H1 (cell line): ENCODE data around the gene MTCH1. TPM values are rescaled to one million over a fixed set of nuclear protein-coding genes. Genes with fewer than 3 reads are reported as not detected.
A peak's percentile ranks its signal among the peaks of the same experiment; 100 is the strongest.

ENCODE experiments used
- CTCF ChIA-PET: fragments of 300-600 bp; sonication (Branson Sonifier 250); formaldehyde crosslinking; loops from one replicate; lab custom pipeline; 2021; ENCODE audit not compliant: partially characterized antibody; lab: Charles Lee
- POLR2A ChIA-PET: fragments of 300-600 bp; sonication (Branson Sonifier 250); formaldehyde crosslinking; loops from one replicate; lab custom pipeline; 2021; ENCODE audit warnings: inconsistent platforms; ENCODE audit not compliant: partially characterized antibody; lab: Charles Lee
- DNase-seq, 2 experiments: peaks; one replicate each; pipeline versions ENCODE4 v3.0.0 to v3.0.0-alpha.2; 2010 to 2022; ENCODE audit warnings: low spot score in 2 of 2, low read depth in 1 of 2, mixed read lengths in 1 of 2
- FAIRE-seq: peaks from 2 replicates; lab custom pipeline; 2011; peaks lifted over from hg19 to GRCh38; lab: Jason Lieb, UNC
- H2AFZ ChIP-seq: 2 replicates; pipeline ENCODE4 v1.8.1; 2012; ENCODE audit warnings: low read length, inconsistent platforms
- H2AK5ac ChIP-seq: 2 replicates; pipeline ENCODE4 v1.6.1; 2013; ENCODE audit warnings: low read depth, low read length
- H2BK120ac ChIP-seq: replicated peaks from 2 replicates; pipeline ENCODE3; 2013; ENCODE audit warnings: low read depth, low read length, inconsistent platforms
- H2BK12ac ChIP-seq: 2 replicates; pipeline ENCODE4 v1.6.1; 2013; ENCODE audit warnings: low read depth, low read length
- H2BK15ac ChIP-seq: 2 replicates; pipeline ENCODE4 v1.6.1; 2013; ENCODE audit warnings: low read length
- H2BK20ac ChIP-seq: 2 replicates; pipeline ENCODE4 v1.6.1; 2013; ENCODE audit warnings: low read length
- H2BK5ac ChIP-seq: 2 replicates; pipeline ENCODE4 v1.6.1; 2013; ENCODE audit warnings: low read depth, low read length
- H3K14ac ChIP-seq: 2 replicates; pipeline ENCODE4 v1.6.1; 2013; ENCODE audit warnings: inconsistent platforms; ENCODE audit not compliant: insufficient read length
- H3K18ac ChIP-seq: 2 replicates; pipeline ENCODE4 v1.6.1; 2013; ENCODE audit warnings: low read length; ENCODE audit errors: extremely low read depth
- H3K23ac ChIP-seq: 2 replicates; pipeline ENCODE4 v1.6.1; 2013; ENCODE audit warnings: inconsistent platforms; ENCODE audit not compliant: insufficient read length
- H3K23me2 ChIP-seq: 2 replicates; pipeline ENCODE4 v1.6.1; 2013; ENCODE audit warnings: low read depth, low read length
- H3K27ac ChIP-seq: 2 replicates; pipeline ENCODE4 v1.6.1; 2011; ENCODE audit warnings: low read depth, low read length, inconsistent platforms
- H3K27me3 ChIP-seq, 4 experiments: replicated peaks in 1 of 4; 1 replicate in 1 of 4; 2 replicates in 3 of 4; pipeline versions ENCODE4 v1.6.1 to v1.8.1; 2011 to 2013; ENCODE audit warnings: low read length in 3 of 4, mild to moderate bottlenecking in 3 of 4, inconsistent platforms in 2 of 4, mixed read lengths in 2 of 4, moderate library complexity in 1 of 4; ENCODE audit not compliant: control insufficient read depth in 3 of 4, insufficient read depth in 3 of 4; ENCODE audit errors: extremely low read depth in 1 of 4
- H3K36me3 ChIP-seq, 4 experiments: 2 replicates each; pipeline versions ENCODE4 v1.6.1 to v1.8.1; 2011 to 2013; ENCODE audit warnings: mild to moderate bottlenecking in 4 of 4, low read length in 3 of 4, moderate library complexity in 2 of 4, control low read depth in 1 of 4, inconsistent platforms in 1 of 4; ENCODE audit not compliant: insufficient read depth in 4 of 4, control insufficient read depth in 2 of 4
- H3K4ac ChIP-seq: replicated peaks from 2 replicates; pipeline ENCODE3; 2013; ENCODE audit warnings: low read length, low read depth, mixed read lengths, inconsistent platforms; ENCODE audit not compliant: insufficient read length
- H3K4me1 ChIP-seq, 4 experiments: replicated peaks in 1 of 4; 1 replicate in 1 of 4; 2 replicates in 3 of 4; pipeline versions ENCODE4 v1.6.1 to v1.8.1; 2011 to 2013; ENCODE audit warnings: low read length in 3 of 4, inconsistent platforms in 2 of 4, mixed read lengths in 1 of 4; ENCODE audit not compliant: insufficient read depth in 4 of 4, control insufficient read depth in 3 of 4
- H3K4me2 ChIP-seq, 2 experiments: 2 replicates each; pipeline versions ENCODE4 v1.6.1 to v1.8.1; 2011 to 2013; ENCODE audit warnings: low read depth in 2 of 2, low read length in 2 of 2, control low read depth in 1 of 2, inconsistent platforms in 1 of 2, mild to moderate bottlenecking in 1 of 2; ENCODE audit not compliant: insufficient read depth in 1 of 2
- H3K4me3 ChIP-seq, 4 experiments: fragments of 200-600, 300-600 bp in 1 of 4; sonication (generic), shearing (Covaris generic), sonication (Bioruptor Twin) in 1 of 4; 2 replicates each; pipeline versions ENCODE4 v1.5.1 to v1.8.1; 2011 to 2016; ENCODE audit warnings: low read length in 4 of 4, low read depth in 3 of 4, control low read depth in 2 of 4, inconsistent platforms in 2 of 4, mild to moderate bottlenecking in 2 of 4, mixed read lengths in 1 of 4, moderate library complexity in 1 of 4; ENCODE audit not compliant: insufficient read depth in 2 of 4; ENCODE audit errors: extremely low read depth in 1 of 4
- H3K56ac ChIP-seq: replicated peaks from 2 replicates; pipeline ENCODE3; 2013; ENCODE audit warnings: low read depth, mild to moderate bottlenecking, mixed read lengths, low read length, inconsistent platforms; ENCODE audit not compliant: insufficient read length
- H3K79me1 ChIP-seq: 2 replicates; pipeline ENCODE4 v1.6.1; 2013; ENCODE audit warnings: low read depth, low read length, control low read depth
- H3K79me2 ChIP-seq, 2 experiments: 2 replicates each; pipeline versions ENCODE4 v1.6.1 to v1.8.1; 2012 to 2013; ENCODE audit warnings: low read length in 2 of 2, mild to moderate bottlenecking in 2 of 2, inconsistent platforms in 1 of 2; ENCODE audit not compliant: insufficient read depth in 2 of 2, control insufficient read depth in 1 of 2
- H3K9ac ChIP-seq, 4 experiments: replicated peaks in 1 of 4; 1 replicate in 1 of 4; 2 replicates in 3 of 4; pipeline versions ENCODE4 v1.6.1 to v1.8.1; 2011 to 2013; ENCODE audit warnings: low read depth in 3 of 4, low read length in 3 of 4, control low read depth in 2 of 4, mild to moderate bottlenecking in 2 of 4, moderate library complexity in 2 of 4, inconsistent platforms in 1 of 4; ENCODE audit errors: extremely low read depth in 1 of 4
- H3K9me3 ChIP-seq, 2 experiments: 2 replicates each; pipeline versions ENCODE4 v1.6.1 to v1.8.1; 2012 to 2013; ENCODE audit warnings: mild to moderate bottlenecking in 2 of 2, moderate library complexity in 2 of 2, control low read depth in 1 of 2, inconsistent platforms in 1 of 2, low read depth in 1 of 2, low read length in 1 of 2, mixed read lengths in 1 of 2; ENCODE audit not compliant: insufficient read depth in 2 of 2
- H4K20me1 ChIP-seq, 2 experiments: replicated peaks in 1 of 2; 2 replicates each; pipeline versions ENCODE3 to v1.8.1; 2011 to 2013; ENCODE audit warnings: inconsistent platforms in 2 of 2, low read length in 2 of 2, mild to moderate bottlenecking in 1 of 2; ENCODE audit not compliant: insufficient read depth in 2 of 2, control insufficient read depth in 1 of 2
- H4K5ac ChIP-seq: 2 replicates; pipeline ENCODE4 v1.6.1; 2013; ENCODE audit warnings: low read length, low read depth, mixed read lengths, inconsistent platforms; ENCODE audit not compliant: insufficient read length
- H4K8ac ChIP-seq: 2 replicates; pipeline ENCODE4 v1.8.0; 2013; ENCODE audit warnings: mild to moderate bottlenecking, moderate library complexity, low read length, inconsistent platforms; ENCODE audit not compliant: insufficient read depth; ENCODE audit errors: extremely low read depth
- H4K91ac ChIP-seq: replicated peaks from 2 replicates; pipeline ENCODE3; 2013; ENCODE audit warnings: low read length, mixed read lengths, inconsistent platforms; ENCODE audit not compliant: insufficient read length
- CTBP2 ChIP-seq: IDR thresholded peaks from 2 replicates; pipeline ENCODE4 v1.7.0; 2011; ENCODE audit warnings: borderline replicate concordance, mild to moderate bottlenecking, moderate library complexity, mixed read lengths, low read length; ENCODE audit not compliant: insufficient read depth, insufficient read length
- WGBS, 2 experiments: shearing (Covaris generic) in 1 of 2; methylation state at CpG; one replicate each; pipeline versions ENCODE4 v1.1.6 to v1.1.7; 2013 to 2015; ENCODE audit warnings: low lambda C conversion rate in 2 of 2, mixed read lengths in 2 of 2, inconsistent platforms in 1 of 2, low coverage in 1 of 2, missing lambda C conversion rate in 1 of 2; ENCODE audit not compliant: insufficient replicate concordance in 2 of 2, insufficient coverage in 1 of 2, insufficient read length in 1 of 2; ENCODE audit errors: extremely low coverage in 1 of 2, missing lambda C conversion rate in 1 of 2; 5-methylcytosine and 5-hydroxymethylcytosine counted together
- polyA plus RNA-seq, 7 experiments: library from polyadenylated mRNA; depleted of rRNA in 3 of 7; stranded (reverse) in 5 of 7; unstranded in 2 of 7; fragments of >200 nt in 5 of 7; fragments of 200-250 nt in 2 of 7; gene quantifications; 1 replicate in 5 of 7; 2 replicates in 1 of 7; 4 replicates in 1 of 7; pipeline versions ENCODE4 v1.2.1 to v1.2.3, GENCODE V29; 2011 to 2013; ENCODE audit warnings: missing spikeins in 2 of 7, mixed read lengths in 2 of 7
- total RNA-seq: library from RNA; stranded (reverse); fragmentation: NEBNext Ultra II Directional; extraction: Animal tissue kit (Norgen Biotek cat#: 25700); gene quantifications from 2 replicates; pipeline ENCODE4 v1.2.1, GENCODE V29; 2021

MTCH1 gene
- total and polyA plus RNA-seq, 2 of the 8 experiments (the other 6 are each of a cell fraction or from before 2014, with no cell fraction given): 169 to 214 TPM

DNA sequence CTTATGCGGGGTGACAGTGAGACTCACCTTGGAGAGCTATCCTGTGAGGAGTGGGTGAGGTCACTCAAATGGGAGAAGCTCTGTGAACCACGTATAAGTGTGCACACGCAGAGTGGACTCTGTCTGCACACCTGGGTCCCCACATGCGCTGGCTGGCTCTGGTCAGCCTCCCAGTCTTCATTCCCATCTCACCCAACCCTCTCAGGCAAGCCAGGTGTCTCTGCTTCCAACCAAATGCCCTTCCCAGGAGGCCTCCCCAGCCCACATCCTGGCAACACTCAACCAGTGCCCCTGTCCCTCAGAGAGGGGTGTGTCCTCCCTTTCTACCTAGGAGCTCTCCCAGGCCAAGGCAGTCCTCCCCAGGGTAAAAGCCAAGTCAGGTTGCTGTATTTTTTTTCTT lies 39.5 kb downstream of the MTCH1 start:
- no peak overlapping the region for H3K9ac ChIP-seq
- H3K27me3 ChIP-seq: no peaks in the 10 kb centered on the region
- H3K4me1 ChIP-seq: peaks cover 3 to 23% (median 5%) of the 10 kb centered on the region in 4 experiments
- H2BK20ac ChIP-seq: no peak overlapping the region
- H2BK5ac ChIP-seq: no peak overlapping the region
- H3K79me2 ChIP-seq: no peaks in the 10 kb centered on the region
- H2BK15ac ChIP-seq: no peak overlapping the region; the same call in 1 of the 2 replicates
- 87% methylated on average over 4 of the region's 4 CpGs; no CpG with 5 or more reads in 1 of the 2 experiments for WGBS, 2 experiments
- FAIRE-seq (no peak), DNase-seq (no peak)
- no peak overlapping the region for H3K4me2 ChIP-seq
- no peaks in the 10 kb centered on the region for H3K79me1 ChIP-seq
- no peak overlapping the region for H2AK5ac ChIP-seq
- no peak for TF ChIP-seq CTBP2
- no peak overlapping the region for H3K27ac ChIP-seq
- no peak overlapping the region for H4K5ac ChIP-seq
- H3K23me2 ChIP-seq: no peaks in the 10 kb centered on the region
- ChIA-PET CTCF (interaction anchor here (1.0 to 1.4 kb wide), 2 partner anchors 18 to 32 kb away, joined by 3 read pairs; no protein-coding TSS in a partner anchor), POLR2A (interaction anchor here (1.6 kb wide), 1 partner anchor 10 kb away, joined by 5 read pairs; no protein-coding TSS in a partner anchor)
- H4K8ac ChIP-seq: peak overlapping the region; percentile 22; the same call in 1 of the 2 replicates
- no peak overlapping the region for H2BK120ac ChIP-seq
- 0 out of 2 replicates have a peak overlapping the region, but pooled peaks have one; percentile 17 for H2BK12ac ChIP-seq
- no peak overlapping the region for H3K4ac ChIP-seq
- H4K20me1 ChIP-seq: no peaks in the 10 kb centered on the region
- H3K23ac ChIP-seq: no peak overlapping the region
- H3K9me3 ChIP-seq: no peaks in the 10 kb centered on the region
- H3K14ac ChIP-seq: no peak overlapping the region
- no peak overlapping the region for H2AFZ ChIP-seq
- no peak overlapping the region for H3K4me3 ChIP-seq
- H3K56ac ChIP-seq: no peak overlapping the region
- peak overlapping the region; percentile 6; the same call in 1 of the 2 replicates for H3K18ac ChIP-seq
- no peaks in the 10 kb centered on the region for H3K36me3 ChIP-seq
- H4K91ac ChIP-seq: no peak overlapping the region
